GM19351 (cell line): ENCODE data around the gene STARD13.

ENCODE experiments used
- ATAC-seq: cut with Tn5 transposase; IDR thresholded peaks from one replicate; pipeline ENCODE4 v1.9.1; 2021; ENCODE audit warnings: mild to moderate bottlenecking, moderate library complexity; ENCODE audit not compliant: unreplicated experiment

The STARD13 gene

DNA sequence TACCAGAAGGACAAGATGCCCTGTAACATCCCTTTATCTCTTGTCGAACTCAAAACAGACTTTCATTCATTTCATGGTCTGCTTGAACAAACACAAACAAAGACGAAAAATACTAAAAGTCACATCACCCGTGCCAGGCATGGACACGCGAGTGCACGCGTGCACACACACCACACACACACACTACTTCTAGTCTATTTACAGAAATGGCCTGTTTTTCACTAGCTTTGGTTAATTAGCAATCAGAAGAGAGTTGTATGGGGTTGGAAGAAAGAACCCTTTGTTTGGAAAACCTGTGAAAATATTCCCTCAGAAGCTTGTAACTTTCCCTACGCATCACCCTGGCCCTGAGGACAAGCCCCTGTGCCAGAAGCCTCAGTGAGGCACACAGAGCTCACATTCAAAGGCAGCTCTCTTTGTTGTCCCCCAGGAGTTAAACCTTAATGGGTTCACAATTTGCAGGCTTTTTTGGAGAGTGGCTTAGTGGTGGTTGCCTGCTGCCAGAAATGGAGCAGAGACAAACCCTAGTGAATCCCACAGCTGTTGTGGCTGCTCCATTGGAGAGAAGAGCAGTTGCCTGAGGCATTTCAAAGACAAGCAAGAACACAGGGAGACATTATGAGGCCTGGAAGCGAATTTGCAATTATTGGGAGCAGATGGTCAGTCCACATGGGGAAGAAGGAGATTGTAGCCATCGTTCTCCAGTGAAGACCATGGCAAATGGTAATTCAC, 55.9 kb downstream of the STARD13 start:
- ATAC-seq, result no peak

DNA sequence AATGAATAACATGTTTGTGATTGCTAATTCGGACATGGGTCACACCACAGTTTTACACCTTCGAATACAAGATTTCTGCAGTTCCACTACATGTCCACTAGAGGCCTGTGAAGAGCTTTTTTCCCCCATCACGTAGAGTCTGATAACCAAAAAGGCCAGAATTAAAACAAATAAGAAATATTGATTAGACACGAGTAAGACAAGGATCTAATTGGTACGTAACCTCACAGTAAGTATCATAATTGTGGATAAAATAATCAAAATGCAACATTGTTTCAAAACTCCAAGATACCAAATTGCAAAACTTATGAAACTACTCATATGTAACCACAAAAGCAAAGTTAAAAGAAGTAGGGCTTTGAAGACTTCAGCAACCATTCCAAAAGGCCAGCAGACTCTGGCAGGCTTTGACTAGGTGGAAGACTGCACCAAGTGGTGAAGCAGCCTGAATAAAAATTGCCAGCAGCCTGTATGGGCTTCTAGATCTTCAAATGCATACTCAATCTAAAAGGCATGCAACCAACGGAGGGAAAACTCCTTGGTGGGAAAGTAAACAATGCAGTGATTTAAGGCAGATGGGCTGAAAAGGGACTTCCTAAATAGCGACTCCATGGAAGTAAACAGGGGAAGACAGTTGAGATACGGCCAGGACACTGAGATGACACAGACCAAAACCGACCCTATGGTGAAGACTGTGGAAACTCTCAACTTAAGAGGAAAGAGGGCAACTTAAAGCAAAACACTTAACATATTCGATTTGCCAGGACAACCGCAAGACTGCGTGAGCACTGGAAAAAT, 56.7 kb downstream of the STARD13 start:
- peak; percentile 80 for ATAC-seq

GRCh38 chr13:33227927-33228647, 57.5 kb downstream of the STARD13 start:
- peak; percentile 16 for ATAC-seq

GRCh38 chr13:33224686-33225085, 60.9 kb downstream of the STARD13 start:
- ATAC-seq, result no peak

DNA sequence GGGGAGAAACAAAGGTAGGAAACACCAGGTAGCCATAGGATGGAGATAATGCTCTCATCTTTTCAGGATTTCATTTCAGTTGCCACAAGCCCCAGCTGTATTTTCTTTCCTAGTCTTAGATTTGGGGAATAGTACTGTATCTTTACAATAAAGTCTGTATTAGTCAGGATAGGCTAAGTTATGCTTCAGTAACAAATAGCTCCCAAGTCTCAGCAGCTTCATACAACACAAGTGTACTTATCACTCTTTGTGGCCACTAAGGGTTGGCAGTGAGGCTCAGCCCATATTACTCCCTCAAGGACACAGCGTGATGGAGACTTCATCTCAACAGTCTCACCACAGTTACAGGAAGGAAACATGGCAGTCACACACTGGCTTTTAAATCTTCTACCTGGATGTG, 61.4 kb downstream of the STARD13 start:
- ATAC-seq, result no peak

- ATAC-seq, result no peak
Measured at GRCh38 chr13:33219926-33220325, 65.6 kb downstream of the STARD13 start.

DNA sequence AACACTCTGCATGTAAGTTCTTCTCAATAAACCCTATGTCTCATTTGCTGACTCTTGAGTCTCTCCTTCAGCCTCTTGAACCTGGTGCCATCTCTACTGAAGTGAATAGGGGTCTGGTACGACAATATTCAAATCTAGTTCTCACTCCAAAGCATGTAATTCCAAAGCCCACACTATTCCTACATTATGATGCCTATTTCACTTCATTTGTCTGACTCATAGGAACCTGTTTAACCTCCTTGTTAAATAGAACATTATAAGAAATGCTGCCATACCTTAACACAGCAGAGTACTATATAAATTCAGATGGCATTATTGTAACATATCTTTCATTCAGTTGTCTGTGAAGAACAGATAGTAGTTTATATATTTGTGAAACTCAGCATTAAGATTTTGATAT, 67.1 kb downstream of the STARD13 start:
- ATAC-seq, result no peak

GRCh38 chr13:33218020-33218419, 67.5 kb downstream of the STARD13 start:
- no peak for ATAC-seq

DNA sequence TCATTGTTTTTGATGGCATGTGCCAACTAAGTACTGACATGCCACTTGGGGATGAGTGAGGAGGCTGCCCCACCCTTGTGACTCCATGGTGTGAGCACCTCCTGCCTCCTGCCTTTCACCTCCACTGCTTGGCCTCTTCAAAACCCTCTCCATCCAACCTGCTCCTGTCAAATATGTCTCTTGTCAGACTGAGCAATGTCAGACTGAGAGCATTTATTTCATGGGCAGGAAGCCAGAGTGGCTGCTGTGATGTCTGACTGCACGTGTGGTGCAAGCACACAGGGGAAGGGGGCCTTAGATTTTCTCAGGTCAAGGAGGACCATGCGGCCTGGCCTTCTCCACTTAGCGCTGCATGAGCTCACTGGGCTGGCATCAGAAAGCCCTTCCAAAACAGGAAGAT, 68.3 kb downstream of the STARD13 start:
- no peak for ATAC-seq

- ATAC-seq, result no peak
Measured at GRCh38 chr13:33213797-33214196, 71.8 kb downstream of the STARD13 start.

GRCh38 chr13:33213024-33213768, 72.4 kb downstream of the STARD13 start:
- ATAC-seq, result no peak

DNA sequence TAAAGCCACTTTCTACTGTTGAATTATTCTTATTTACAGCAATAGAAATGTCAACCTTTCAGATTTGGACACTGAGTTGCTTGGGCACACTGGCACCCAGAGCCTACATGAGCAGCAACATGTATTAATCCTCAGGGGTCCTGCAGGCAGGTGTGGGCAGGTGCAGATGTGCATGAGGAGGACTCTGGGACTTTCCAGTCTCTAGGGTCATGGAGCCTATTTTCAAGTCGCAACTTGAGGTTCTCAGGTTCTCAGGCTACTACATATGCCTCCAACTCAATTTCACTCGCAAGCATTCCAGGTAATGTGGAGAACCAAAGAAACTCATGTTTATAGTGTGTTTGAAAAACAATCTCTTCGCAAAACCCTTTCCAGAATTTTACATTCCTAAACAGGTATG, 73.2 kb downstream of the STARD13 start:
- ATAC-seq, result no peak

DNA sequence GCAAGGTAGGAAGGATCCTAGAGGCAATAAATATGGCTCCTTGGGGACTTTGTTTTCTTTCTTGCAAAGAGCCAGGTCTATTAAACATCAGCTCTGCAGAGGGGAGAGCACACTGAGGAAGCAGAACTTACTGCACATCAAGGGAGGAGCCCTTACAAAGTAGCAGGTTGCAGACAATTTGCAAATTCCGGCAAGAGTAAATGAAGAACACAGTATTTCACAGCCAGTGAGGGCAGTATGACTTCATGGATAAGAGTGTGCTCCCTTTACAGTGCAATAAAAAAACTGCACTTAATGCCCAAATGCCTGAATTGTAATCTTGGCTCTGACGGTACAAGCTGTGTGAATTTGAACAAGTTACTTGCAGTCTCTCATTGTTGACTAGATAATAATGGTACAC, 75.5 kb downstream of the STARD13 start:
- ATAC-seq, result no peak

DNA sequence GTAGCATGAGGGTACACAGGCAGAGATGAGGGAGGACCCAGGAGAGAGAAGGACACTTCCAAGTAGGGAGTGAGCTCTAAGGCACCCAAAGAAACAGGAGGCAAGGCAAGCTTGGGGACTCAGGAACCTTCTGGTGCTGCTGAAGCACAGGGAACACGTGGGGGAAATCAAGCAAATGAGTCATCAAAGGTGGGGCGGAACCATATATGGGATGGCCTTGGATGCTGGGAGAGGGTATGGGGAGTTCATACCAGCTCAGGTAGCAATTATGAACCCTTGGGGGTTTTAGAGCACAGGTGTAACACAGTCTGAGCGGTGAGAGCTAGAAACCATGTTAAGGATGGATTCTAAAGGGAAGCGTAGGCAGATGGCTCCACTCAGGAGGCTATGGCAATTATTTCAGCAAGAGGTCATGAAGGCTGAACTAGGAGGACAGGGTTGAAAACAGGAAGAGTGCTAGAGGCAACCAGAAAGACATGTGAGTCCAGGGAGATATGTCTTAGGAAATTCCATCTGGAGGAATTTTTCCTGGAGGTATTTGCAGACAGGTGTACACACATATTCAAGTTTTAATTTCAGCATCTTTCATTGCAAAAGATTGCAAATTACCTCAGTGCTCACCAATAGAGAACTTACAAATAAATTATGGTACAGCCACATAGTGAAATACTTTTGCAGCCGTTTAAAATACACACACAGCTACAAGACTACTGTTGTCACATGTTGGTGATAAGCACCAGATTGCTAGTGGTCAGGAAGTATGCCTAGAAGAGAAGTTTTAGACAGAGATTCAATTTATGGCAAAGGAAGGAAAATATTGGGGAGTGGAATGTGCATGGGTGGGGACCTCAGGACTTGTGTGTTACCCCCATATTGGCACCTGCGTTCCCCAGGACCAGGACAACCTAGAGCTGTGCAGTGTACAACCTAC, 77.0 kb downstream of the STARD13 start:
- no peak for ATAC-seq

DNA sequence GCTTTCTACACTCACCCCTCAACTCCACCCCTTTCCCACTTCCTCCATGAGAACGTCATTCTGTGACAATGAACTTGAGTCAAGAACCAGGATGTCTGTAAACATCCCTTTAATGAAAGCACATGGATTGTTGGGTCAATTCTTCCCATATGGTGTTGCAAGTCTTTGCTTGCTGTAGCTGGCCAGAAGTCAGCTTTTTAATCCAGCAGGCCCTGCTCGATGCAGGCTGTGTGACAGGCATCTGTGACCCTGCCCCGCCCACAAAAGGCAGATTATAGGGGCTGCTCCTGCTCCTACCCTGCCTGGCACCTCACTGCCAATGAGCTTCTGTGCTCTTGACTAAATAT, 78.0 kb downstream of the STARD13 start:
- ATAC-seq, result no peak

- no peak for ATAC-seq
Measured at GRCh38 chr13:33206945-33207614, 78.5 kb downstream of the STARD13 start.

GRCh38 chr13:33206425-33206824, 79.1 kb downstream of the STARD13 start:
- ATAC-seq, result no peak

DNA sequence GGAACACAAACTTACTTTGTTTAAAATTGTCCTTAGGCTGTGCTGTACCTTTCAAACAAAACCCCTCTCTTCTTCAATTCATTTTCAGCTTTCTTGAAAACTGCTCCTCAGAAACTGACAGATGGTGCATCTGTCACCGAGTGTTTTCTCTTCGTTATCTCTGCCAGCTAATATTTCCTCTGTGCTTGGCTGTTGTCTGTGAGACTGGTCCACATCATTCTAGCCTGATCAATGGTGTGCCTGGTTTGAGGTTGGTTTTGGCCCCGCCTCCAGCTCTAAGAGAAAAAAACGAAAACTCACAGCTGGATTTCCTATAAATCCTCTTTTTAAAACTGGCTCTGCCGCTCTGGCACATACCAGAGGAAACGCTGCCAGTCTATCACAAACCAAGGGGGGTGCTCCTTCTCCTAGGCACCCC, 79.7 kb downstream of the STARD13 start:
- no peak for ATAC-seq

DNA sequence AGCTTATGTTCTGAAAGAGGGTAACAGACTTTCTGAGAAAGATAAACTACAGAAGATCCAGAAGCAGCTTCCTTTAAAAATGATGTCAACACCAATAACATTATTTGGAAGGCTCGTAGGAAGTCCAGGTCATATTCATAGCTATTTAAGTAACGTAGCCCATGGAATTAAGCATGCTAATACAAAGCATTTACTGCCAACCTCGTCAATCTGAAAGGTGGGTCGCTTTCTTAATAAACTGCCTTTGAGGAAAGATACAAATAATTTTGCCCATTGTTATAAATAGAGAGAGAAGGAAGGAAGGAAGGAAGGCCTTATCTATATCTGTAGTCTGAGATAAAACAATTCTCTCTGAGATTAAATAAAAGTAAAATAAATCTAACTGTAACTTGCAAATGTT, 80.3 kb downstream of the STARD13 start:
- no peak for ATAC-seq
